ENCODE data around the gene ZNF8. TPM values are rescaled to one million over a fixed set of nuclear protein-coding genes. Genes with fewer than 3 reads are reported as not detected.

Gene ZNF8
- total and polyA plus RNA-seq, 10 of the 15 experiments (the other 5 are each of a cell fraction or from before 2014, with no cell fraction given), result 0.46 to 5.4 (median 2.6) TPM

DNA sequence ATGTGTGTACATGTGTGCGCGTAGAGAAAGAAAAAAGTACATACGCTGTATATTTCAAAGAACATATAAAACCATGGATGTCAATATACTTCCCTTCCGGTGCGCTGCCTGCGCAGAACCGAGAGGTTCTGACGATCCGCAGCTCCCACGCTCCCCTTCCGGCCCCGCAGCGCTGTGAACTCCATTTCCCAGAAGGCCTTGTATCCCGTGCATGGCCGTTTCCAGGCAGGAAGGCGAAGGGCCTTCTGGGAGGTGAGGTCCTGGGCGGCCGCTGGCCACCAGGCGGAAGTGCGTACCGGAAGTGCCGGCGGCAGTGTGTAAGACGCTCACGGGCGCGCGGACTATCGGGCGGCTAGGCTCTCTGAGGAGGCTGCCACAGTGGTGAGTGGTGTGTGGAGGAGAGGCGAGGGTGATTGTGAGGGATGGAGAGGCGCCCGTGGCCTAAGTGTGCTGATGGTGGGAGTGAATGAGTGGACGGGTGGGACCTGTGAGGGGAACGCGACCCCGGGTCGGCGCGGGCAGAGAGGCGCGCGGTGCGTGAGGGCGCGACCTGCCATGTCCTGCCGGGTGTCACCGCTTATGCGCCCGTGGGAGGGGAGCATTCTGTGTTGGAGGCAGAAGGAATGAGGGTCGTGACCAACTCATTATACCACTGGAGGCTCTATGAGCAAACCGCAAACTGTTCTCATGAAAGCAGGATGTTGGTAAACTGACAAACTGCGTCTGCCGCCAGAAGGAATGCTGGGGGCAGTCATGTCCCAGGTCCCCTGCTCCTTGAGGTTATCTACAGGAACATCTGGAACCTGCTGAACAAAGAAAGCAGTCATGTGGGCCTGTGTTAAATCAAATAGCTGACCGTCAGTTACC lies 26.5 kb downstream of the ZNF8 start, which contains the start of gene ERVK3-1 (continued):
- TF ChIP-seq WRNIP1 (IDR thresholded peaks at IDR 0.05; ENCODE audit: borderline replicate concordance, low read depth, low read length) (no peak), ETV6 (conservative IDR thresholded peaks at IDR 0.05 in 1 of 2, IDR thresholded peaks at IDR 0.05 in 1 of 2; ENCODE audit: borderline replicate concordance in 1 of 2, low read depth in 1 of 2) (peak in 1 of 2 experiments; percentile 88; a peak in 3 of 4 replicates), PAX5 (IDR thresholded peaks at IDR 0.05; ENCODE audit: borderline replicate concordance, low read depth, low read length) (no peak), SIX5 (IDR thresholded peaks at IDR 0.05; ENCODE audit: low read depth, low read length, severe bottlenecking) (peak; percentile 96), E2F4 (IDR thresholded peaks at IDR 0.05; ENCODE audit: low read depth, low read length) (no peak), CREB1 (IDR thresholded peaks at IDR 0.05; ENCODE audit: low read depth) (peak; percentile 93), JUND (IDR thresholded peaks at IDR 0.05; ENCODE audit: low read depth, low read length) (no peak), NR2C2 (IDR thresholded peaks at IDR 0.05; ENCODE audit: borderline replicate concordance, control insufficient read depth, insufficient read length, low read depth) (no peak), E4F1 (IDR thresholded peaks at IDR 0.05; ENCODE audit: borderline replicate concordance, partially characterized antibody) (peak; percentile 91), RB1 (IDR thresholded peaks at IDR 0.05; ENCODE audit: borderline replicate concordance) (peak; percentile 93; the same call in 1 of the 2 replicates), HCFC1 (IDR thresholded peaks at IDR 0.05; ENCODE audit: low read length) (peak; percentile 99), KAT2A (conservative IDR thresholded peaks at IDR 0.05; ENCODE audit: control insufficient read depth, low read depth, low read length) (no peak), SREBF1 (IDR thresholded peaks at IDR 0.05; ENCODE audit: low read length) (peak; percentile 28; the same call in 1 of the 2 replicates), SIN3A (IDR thresholded peaks at IDR 0.05; ENCODE audit: low read depth, low read length) (peak; percentile 88), POLR2A (IDR thresholded peaks at IDR 0.05; ENCODE audit: low read depth, low read length) (peak; percentile 100), YY1 (IDR thresholded peaks at IDR 0.05; ENCODE audit: low read depth, low read length) (peak; percentile 94), ZNF274 (IDR thresholded peaks at IDR 0.05; ENCODE audit: insufficient read depth, insufficient read length) (no peak), KDM1A (IDR thresholded peaks at IDR 0.05; ENCODE audit: borderline replicate concordance) (no peak), GABPA (IDR thresholded peaks at IDR 0.05; ENCODE audit: low read depth) (peak; percentile 94), ASH2L (IDR thresholded peaks at IDR 0.05; ENCODE audit: borderline replicate concordance, low read depth) (no peak), EED (IDR thresholded peaks at IDR 0.05; ENCODE audit: low read depth) (no peak; the same call in 1 of the 2 replicates), POLR2AphosphoS5 (IDR thresholded peaks at IDR 0.05; ENCODE audit: low read length) (peak; percentile 98)
- TF ChIP-seq, protein P1, sequence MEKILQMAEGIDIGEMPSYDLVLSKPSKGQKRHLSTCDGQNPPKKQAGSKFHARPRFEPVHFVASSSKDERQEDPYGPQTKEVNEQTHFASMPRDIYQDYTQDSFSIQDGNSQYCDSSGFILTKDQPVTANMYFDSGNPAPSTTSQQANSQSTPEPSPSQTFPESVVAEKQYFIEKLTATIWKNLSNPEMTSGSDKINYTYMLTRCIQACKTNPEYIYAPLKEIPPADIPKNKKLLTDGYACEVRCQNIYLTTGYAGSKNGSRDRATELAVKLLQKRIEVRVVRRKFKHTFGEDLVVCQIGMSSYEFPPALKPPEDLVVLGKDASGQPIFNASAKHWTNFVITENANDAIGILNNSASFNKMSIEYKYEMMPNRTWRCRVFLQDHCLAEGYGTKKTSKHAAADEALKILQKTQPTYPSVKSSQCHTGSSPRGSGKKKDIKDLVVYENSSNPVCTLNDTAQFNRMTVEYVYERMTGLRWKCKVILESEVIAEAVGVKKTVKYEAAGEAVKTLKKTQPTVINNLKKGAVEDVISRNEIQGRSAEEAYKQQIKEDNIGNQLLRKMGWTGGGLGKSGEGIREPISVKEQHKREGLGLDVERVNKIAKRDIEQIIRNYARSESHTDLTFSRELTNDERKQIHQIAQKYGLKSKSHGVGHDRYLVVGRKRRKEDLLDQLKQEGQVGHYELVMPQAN (conservative IDR thresholded peaks at IDR 0.05), result peak; percentile 93
- TF ChIP-seq, protein P2, sequence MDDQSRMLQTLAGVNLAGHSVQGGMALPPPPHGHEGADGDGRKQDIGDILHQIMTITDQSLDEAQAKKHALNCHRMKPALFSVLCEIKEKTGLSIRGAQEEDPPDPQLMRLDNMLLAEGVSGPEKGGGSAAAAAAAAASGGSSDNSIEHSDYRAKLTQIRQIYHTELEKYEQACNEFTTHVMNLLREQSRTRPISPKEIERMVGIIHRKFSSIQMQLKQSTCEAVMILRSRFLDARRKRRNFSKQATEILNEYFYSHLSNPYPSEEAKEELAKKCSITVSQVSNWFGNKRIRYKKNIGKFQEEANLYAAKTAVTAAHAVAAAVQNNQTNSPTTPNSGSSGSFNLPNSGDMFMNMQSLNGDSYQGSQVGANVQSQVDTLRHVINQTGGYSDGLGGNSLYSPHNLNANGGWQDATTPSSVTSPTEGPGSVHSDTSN (IDR thresholded peaks at IDR 0.05; ENCODE audit: insufficient replicate concordance, low read depth, low read length), result no peak

Data from GM12878 (cell line).